Measurements from ENCODE around the gene ACOX3. TPM values are rescaled to one million over a fixed set of nuclear protein-coding genes. Genes with fewer than 3 reads are reported as not detected.

Gene ACOX3
- total and polyA plus RNA-seq, 2 of the 8 experiments (the other 6 are each of a cell fraction or from before 2014, with no cell fraction given) = 2.5 to 9.9 TPM

GRCh38 chr4:8383451-8384160, 56.9 kb downstream of the ACOX3 start:
- Histone ChIP-seq H2BK20ac (ENCODE audit: low read length) (no peak overlapping the region), H2BK120ac (replicated peaks; ENCODE audit: low read depth, low read length) (no peak overlapping the region), H3K56ac (replicated peaks; ENCODE audit: insufficient read length, low read depth, low read length) (no peak overlapping the region), H3K23me2 (ENCODE audit: low read depth, low read length) (no peaks in the 10 kb centered on the region), H3K4ac (replicated peaks; ENCODE audit: insufficient read length, low read depth, low read length) (no peak overlapping the region), H3K18ac (ENCODE audit: extremely low read depth, low read length) (no peak overlapping the region), H3K27me3 (replicated peaks in 1 of 4; ENCODE audit: control insufficient read depth in 3 of 4, extremely low read depth in 1 of 4, insufficient read depth in 3 of 4, low read length in 3 of 4) (no peaks in the 10 kb centered on the region), H2BK15ac (ENCODE audit: low read length) (no peak overlapping the region), H3K79me1 (ENCODE audit: low read depth, low read length) (no peaks in the 10 kb centered on the region; the same call in 1 of the 2 replicates), H3K9ac (replicated peaks in 1 of 4; ENCODE audit: extremely low read depth in 1 of 4, low read depth in 3 of 4, low read length in 3 of 4) (no peak overlapping the region), H3K4me2 (ENCODE audit: insufficient read depth in 1 of 2, low read depth in 2 of 2, low read length in 2 of 2) (no peak overlapping the region), H3K9me3 (ENCODE audit: insufficient read depth in 2 of 2, low read depth in 1 of 2, low read length in 1 of 2) (no peaks in the 10 kb centered on the region), H3K4me3 (ENCODE audit: extremely low read depth in 1 of 4, insufficient read depth in 2 of 4, low read depth in 3 of 4, low read length in 4 of 4) (no peak overlapping the region), H2AFZ (ENCODE audit: low read length) (no peak overlapping the region), H4K8ac (ENCODE audit: extremely low read depth, insufficient read depth, low read length) (no peak overlapping the region), H2AK5ac (ENCODE audit: low read depth, low read length) (no peak overlapping the region), H4K20me1 (replicated peaks in 1 of 2; ENCODE audit: control insufficient read depth in 1 of 2, insufficient read depth in 2 of 2, low read length in 2 of 2) (peaks cover 0 to 2% of the 10 kb centered on the region in 2 experiments), H4K5ac (ENCODE audit: insufficient read length, low read depth, low read length) (no peak overlapping the region), H2BK12ac (ENCODE audit: low read depth, low read length) (no peak overlapping the region), H3K27ac (ENCODE audit: low read depth, low read length) (no peak overlapping the region), H3K14ac (ENCODE audit: insufficient read length) (no peak overlapping the region), H4K91ac (replicated peaks; ENCODE audit: insufficient read length, low read length) (no peak overlapping the region), H3K79me2 (ENCODE audit: control insufficient read depth in 1 of 2, insufficient read depth in 2 of 2, low read length in 2 of 2) (no peaks in the 10 kb centered on the region), H3K23ac (ENCODE audit: insufficient read length) (no peak overlapping the region), H3K4me1 (replicated peaks in 1 of 4; ENCODE audit: control insufficient read depth in 3 of 4, insufficient read depth in 4 of 4, low read length in 3 of 4) (peaks cover 0 to 3% (median 0%) of the 10 kb centered on the region in 4 experiments; a peak in 2 of 7 replicates), H2BK5ac (ENCODE audit: low read depth, low read length) (peak overlapping the region; percentile 24; the same call in 1 of the 2 replicates), H3K36me3 (ENCODE audit: control insufficient read depth in 2 of 4, insufficient read depth in 4 of 4, low read length in 3 of 4) (no peaks in the 10 kb centered on the region)
- 91% methylated on average over 19 of the region's 19 CpGs; no CpG with 5 or more reads in 1 of the 2 experiments for WGBS, 2 experiments (ENCODE audit: extremely low coverage in 1 of 2, insufficient coverage in 1 of 2, insufficient read length in 1 of 2, insufficient replicate concordance in 2 of 2, low coverage in 1 of 2, low lambda C conversion rate in 2 of 2, missing lambda C conversion rate in 1 of 2)
- FAIRE-seq (no peak), DNase-seq (ENCODE audit: low read depth in 1 of 2, low spot score in 2 of 2) (no peak)
- POLR2A ChIA-PET (ENCODE audit: partially characterized antibody) = no interaction called here
- TF ChIP-seq NANOG (IDR thresholded peaks at IDR 0.05; ENCODE audit: insufficient read depth, low read depth, low read length, poor library complexity, severe bottlenecking) (no peak), MAX (IDR thresholded peaks at IDR 0.05) (no peak), ATF3 (IDR thresholded peaks at IDR 0.05; ENCODE audit: insufficient read depth, low read depth, low read length) (no peak), SRF (IDR thresholded peaks at IDR 0.05; ENCODE audit: low read depth, low read length) (no peak), SIX5 (IDR thresholded peaks at IDR 0.05; ENCODE audit: low read depth, low read length) (no peak)
- CTCF ChIA-PET (ENCODE audit: partially characterized antibody) = no interaction called here
